HuH-7.5 (cell line): Measurements from ENCODE around the gene RHEB.

ENCODE experiments used
- DNase-seq: peaks from one replicate; pipeline ENCODE4 v3.0.0; 2011; ENCODE audit warnings: low spot score

Gene RHEB

GRCh38 chr7:151448261-151449252 is 71.1 kb downstream of the RHEB start:
- peak; percentile 95 for DNase-seq

GRCh38 chr7:151447901-151448260 is 71.8 kb downstream of the RHEB start:
- DNase-seq = no peak

GRCh38 chr7:151447312-151447711 is 72.4 kb downstream of the RHEB start:
- DNase-seq = no peak

GRCh38 chr7:151446412-151446811 is 73.3 kb downstream of the RHEB start:
- DNase-seq = no peak

DNA sequence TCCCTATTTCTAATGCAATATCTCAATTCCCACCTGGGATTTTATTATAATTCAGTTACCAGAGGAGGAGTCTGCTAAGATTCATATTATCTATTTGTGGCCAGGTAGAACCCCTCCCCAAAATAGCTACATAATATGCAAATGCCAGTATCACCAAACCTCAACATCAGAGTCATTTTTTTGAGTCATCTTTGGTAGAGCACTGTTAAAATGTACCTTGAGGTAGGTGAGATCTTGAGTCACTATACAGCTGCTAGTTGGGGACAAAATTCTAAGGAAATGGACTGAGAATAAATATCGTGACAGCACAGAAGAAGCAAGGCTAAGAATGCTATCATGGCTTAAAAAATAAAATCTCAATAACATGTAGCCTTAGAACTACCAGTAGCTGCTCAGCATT is 75.1 kb downstream of the RHEB start:
- no peak for DNase-seq

- DNase-seq = no peak
Measured at GRCh38 chr7:151442776-151443496, 76.8 kb downstream of the RHEB start.

DNA sequence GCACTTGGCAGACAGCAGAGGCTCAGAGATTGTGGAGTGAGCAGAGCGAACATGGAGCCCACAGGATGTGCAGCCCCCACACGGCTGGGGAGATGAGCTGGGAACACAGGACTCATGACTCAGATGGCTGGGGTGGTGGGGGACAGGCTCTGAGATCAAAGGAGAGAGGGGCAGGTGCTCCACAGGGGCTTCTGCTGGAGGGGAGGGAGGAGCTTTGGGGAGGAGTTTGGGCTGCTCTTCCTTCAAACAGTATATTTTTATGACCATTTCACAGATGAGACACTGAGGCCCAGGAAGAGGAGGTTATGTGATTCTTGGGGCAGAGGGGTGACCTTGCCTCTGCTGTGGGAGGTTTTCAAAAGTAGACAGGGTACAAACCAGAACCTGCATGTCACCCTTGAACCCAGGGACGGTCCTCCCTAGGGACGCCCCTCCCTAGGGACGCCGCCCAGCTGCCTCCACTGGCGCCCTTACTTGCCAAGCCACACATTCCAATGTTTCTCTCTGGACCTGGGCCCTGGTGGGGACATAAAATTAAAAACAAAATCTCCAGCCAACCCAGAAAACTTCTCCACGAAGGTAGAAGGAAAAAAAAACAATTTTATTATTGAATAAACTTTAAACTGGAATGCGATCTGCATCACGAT is 78.8 kb downstream of the RHEB start:
- no peak for DNase-seq

DNA sequence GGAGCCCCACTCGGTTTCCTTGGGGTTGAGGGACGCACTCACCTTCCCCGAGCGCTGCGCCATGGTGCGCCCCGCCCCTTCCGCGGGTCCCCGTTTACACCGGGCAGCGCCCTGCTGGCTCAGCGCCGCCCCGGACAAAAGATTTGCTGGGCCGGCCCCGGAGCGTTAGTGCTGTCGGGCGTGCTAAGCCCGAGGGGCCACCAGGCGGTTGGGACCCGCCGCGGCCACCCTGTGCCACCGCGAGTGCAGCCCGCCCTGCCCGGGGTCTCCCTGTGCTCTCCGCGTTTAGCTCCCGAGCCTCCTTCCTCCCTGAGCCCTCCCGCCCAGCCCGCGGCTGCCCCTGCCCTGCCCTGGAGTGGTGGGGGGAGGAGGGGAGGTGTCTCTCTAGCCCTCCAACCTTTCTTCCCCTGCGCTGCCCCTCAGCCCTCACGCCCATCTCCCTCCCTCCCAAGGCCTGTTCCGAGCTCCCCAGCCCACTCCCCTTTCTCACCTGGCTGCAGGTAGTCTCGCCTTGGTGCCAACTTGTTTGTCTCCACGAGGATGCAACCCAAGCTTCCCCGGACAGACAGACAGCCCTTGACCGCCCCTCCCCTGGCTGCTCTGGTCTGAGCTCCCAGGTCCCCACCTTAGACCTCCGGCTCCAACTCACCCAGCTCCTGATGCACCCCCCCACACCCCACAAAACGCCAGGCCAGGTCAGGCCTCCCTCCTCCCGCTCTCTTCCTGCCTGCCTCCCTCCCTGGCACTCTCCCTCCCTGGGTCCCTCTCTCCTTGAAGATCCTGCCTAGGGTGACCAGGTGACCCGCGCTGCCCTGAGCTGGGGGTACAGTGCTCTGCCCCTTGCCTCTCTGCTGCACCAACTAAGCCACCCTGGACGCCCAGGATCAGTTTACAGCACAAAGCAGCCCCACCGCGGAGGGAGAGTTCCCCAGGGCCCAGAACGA is 79.6 kb downstream of the RHEB start, which contains the start of gene CRYGN:
CRYGN (minus strand) TSS at position 287 of the 944 bp plus-strand sequence; CDS start at position 63, 224 bp downstream.
- no peak for DNase-seq

- DNase-seq = no peak
Measured at GRCh38 chr7:151438864-151439601, 80.7 kb downstream of the RHEB start.

DNA sequence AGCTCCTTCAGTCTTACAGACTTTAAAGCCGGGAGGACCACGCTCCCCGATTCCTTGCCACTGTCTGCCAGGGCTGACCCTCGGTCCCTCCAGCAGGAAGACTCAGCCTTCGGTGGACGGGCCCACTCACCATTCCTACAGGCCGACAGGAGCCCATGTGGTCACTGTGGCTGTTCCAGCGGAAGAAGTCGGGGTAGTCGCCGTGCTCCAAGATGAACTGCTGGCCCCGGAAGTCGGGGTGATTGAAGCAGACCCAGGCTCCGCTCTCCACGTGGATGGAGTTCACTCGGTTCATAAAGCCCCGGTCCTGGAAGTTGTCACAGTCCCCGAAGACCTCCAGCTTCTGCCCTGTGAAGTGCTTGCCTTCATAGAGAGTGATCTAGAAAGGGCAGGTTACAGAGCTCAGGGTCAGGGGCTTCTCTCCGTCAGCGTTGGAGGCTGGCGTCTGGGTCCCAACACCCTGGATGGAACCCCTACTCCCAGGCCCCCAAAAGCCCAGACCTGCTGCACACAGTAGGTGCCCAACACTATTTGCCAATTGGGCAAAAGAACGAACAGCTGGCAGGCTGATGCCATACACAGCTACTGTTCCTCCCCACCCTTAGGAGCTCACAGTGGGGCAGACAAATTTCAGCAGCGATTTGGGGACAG is 81.7 kb downstream of the RHEB start:
- no peak for DNase-seq

- DNase-seq = no peak
Measured at GRCh38 chr7:151437159-151437553, 82.5 kb downstream of the RHEB start.

DNA sequence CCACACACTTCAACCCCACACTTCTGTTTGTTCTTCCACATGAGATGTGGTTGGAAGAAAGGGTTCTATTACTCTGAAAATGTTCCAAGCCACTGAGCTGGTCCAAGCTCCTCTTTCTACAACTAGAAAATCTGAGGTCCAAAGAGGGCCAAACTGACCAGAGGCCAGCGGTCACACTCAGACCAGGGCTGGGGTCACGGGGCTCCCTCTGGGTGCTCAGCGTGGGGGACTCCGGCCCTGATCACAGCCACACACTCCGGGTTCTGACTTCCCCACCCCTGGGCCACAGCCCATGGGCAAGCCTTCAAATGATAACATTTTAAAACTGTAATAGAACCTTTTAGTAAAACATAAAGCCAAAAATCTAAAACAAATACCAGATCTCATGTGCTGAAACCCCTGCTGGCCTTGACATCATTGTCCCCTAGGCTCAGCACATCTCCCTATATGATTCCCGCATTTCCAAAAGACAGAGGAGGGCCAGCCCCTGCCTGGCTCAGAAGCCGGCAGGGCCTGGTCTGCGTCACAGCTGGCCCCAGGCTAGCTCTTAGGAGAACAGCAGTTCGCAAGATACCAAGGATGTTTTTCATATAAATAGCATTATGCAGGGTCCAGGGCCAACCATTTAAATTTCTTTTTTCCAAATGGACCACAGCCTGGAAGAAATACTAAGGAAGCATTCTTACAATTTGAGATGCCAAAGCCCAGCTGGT is 83.1 kb downstream of the RHEB start:
- no peak for DNase-seq

GRCh38 chr7:151435971-151436370 is 83.7 kb downstream of the RHEB start:
- no peak for DNase-seq

GRCh38 chr7:151435103-151435916 is 84.4 kb downstream of the RHEB start:
- DNase-seq = no peak

GRCh38 chr7:151434549-151434948 is 85.1 kb downstream of the RHEB start:
- DNase-seq = no peak

DNA sequence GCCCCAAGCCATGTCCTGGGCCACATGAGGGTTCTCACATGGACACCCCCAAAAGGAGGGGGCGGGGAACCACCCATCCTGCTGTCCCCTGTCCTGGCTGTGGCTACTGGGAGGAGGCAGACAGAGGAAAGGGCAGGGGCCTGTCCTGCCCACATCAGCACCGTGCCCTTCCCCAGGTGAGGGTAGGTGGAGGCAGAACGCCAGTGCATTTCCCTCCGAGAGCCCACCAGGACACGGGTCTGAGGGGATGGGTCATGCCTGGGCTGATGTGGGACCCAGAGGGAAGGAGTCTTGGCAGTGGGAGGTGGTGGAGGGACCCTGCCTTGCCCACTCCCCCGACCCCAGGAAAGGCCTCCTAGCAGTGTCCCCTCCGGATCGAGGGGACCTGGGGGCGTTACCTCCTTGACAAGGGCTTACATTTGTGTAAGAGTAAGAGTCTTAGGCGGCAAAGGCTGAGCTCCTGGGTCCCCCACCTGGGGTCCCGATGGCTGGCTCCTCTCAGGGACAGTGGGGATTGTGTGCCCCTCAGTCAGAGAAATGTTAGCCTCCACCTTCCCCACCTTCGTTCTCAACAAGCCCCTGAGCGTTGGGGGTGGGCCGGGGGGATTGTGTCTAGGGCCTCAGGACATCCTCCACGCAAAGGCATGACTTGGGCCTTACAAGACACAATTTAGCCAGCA is 85.8 kb downstream of the RHEB start:
- DNase-seq = no peak

- no peak for DNase-seq
Measured at GRCh38 chr7:151432658-151433521, 86.8 kb downstream of the RHEB start.
